ENCODE data around the gene ATAD1. TPM values are rescaled to one million over a fixed set of nuclear protein-coding genes. Genes with fewer than 3 reads are reported as not detected.

Gene ATAD1
- total RNA-seq, 1 experiment from 2014 or later, result 48.8 TPM

- ChIA-PET POLR2A (no interaction called here), CTCF (no interaction called here)
- Histone ChIP-seq H3K36me3 (ENCODE audit: control insufficient read depth, insufficient read depth, low read length) (no peaks in the 10 kb centered on the region), H3K4me3 (ENCODE audit: low read depth, low read length) (no peak overlapping the region), H3K4me1 (peaks cover 38% of the 10 kb centered on the region), H3K27me3 (replicated peaks; ENCODE audit: control insufficient read depth, insufficient read depth, low read length) (no peaks in the 10 kb centered on the region), H3K9me3 (no peaks in the 10 kb centered on the region)
- Mint-ChIP-seq H3K27ac (ENCODE audit: unreplicated experiment) (peak overlapping the region; percentile 32), H3K9me3 (ENCODE audit: unreplicated experiment) (no peaks in the 10 kb centered on the region), H3K4me1 (ENCODE audit: low read depth, unreplicated experiment) (peaks cover 23% of the 10 kb centered on the region), H3K4me3 (ENCODE audit: unreplicated experiment) (no peak overlapping the region), H3K27me3 (ENCODE audit: insufficient read depth, unreplicated experiment) (no peaks in the 10 kb centered on the region), H3K36me3 (ENCODE audit: insufficient read depth, unreplicated experiment) (peaks cover 7% of the 10 kb centered on the region)
- DNase-seq, result no peak
- TF ChIP-seq, protein P1, sequence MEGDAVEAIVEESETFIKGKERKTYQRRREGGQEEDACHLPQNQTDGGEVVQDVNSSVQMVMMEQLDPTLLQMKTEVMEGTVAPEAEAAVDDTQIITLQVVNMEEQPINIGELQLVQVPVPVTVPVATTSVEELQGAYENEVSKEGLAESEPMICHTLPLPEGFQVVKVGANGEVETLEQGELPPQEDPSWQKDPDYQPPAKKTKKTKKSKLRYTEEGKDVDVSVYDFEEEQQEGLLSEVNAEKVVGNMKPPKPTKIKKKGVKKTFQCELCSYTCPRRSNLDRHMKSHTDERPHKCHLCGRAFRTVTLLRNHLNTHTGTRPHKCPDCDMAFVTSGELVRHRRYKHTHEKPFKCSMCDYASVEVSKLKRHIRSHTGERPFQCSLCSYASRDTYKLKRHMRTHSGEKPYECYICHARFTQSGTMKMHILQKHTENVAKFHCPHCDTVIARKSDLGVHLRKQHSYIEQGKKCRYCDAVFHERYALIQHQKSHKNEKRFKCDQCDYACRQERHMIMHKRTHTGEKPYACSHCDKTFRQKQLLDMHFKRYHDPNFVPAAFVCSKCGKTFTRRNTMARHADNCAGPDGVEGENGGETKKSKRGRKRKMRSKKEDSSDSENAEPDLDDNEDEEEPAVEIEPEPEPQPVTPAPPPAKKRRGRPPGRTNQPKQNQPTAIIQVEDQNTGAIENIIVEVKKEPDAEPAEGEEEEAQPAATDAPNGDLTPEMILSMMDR (IDR thresholded peaks at IDR 0.05; ENCODE audit: insufficient read depth in 1 of 2, low read depth in 1 of 2, low read length in 1 of 2, severe bottlenecking in 1 of 2, unreplicated experiment in 1 of 2), result no peak
- intact Hi-C loops (cut with micrococcal nuclease; ENCODE audit: unreplicated experiment), result loop anchor here (2.0 kb wide), 1 partner anchor 19 kb away; the partner anchor contains the start of genes KLLN and PTEN
- BruUV-seq (replicated peaks), result no TSS peak
Observed at GRCh38 chr10:87843714-87844113, 25.7 kb upstream of the ATAD1 start.

GRCh38 chr10:87842776-87843497 is 24.9 kb upstream of the ATAD1 start:
- Histone ChIP-seq H3K9me3 (no peaks in the 10 kb centered on the region), H3K4me3 (ENCODE audit: low read depth, low read length) (no peak overlapping the region), H3K4me1 (peaks cover 38% of the 10 kb centered on the region), H3K27me3 (replicated peaks; ENCODE audit: control insufficient read depth, insufficient read depth, low read length) (no peaks in the 10 kb centered on the region), H3K36me3 (ENCODE audit: control insufficient read depth, insufficient read depth, low read length) (no peaks in the 10 kb centered on the region)
- Mint-ChIP-seq H3K4me1 (ENCODE audit: low read depth, unreplicated experiment) (peaks cover 23% of the 10 kb centered on the region), H3K27me3 (ENCODE audit: insufficient read depth, unreplicated experiment) (no peaks in the 10 kb centered on the region), H3K9me3 (ENCODE audit: unreplicated experiment) (no peaks in the 10 kb centered on the region), H3K4me3 (ENCODE audit: unreplicated experiment) (peak overlapping the region; percentile 52), H3K27ac (ENCODE audit: unreplicated experiment) (peak overlapping the region; percentile 93), H3K36me3 (ENCODE audit: insufficient read depth, unreplicated experiment) (peaks cover 7% of the 10 kb centered on the region)
- TF ChIP-seq, protein P1 (IDR thresholded peaks at IDR 0.05; ENCODE audit: insufficient read depth in 1 of 2, low read depth in 1 of 2, low read length in 1 of 2, severe bottlenecking in 1 of 2, unreplicated experiment in 1 of 2), result no peak
- BruUV-seq (replicated peaks), result no TSS peak
- intact Hi-C loops (cut with micrococcal nuclease; ENCODE audit: unreplicated experiment), result loop anchor here (1.0 to 2.0 kb wide), 3 partner anchors 20 to 41 kb away; partner anchors contain the start of genes ATAD1, KLLN and PTEN
- ChIA-PET POLR2A (interaction anchor here (0.7 to 2.0 kb wide), 3 partner anchors 19 to 237 kb away, joined by 4 to 10 read pairs (median 4); partner anchors contain the start of gene ATAD1), CTCF (interaction anchor here (0.7 to 1.0 kb wide), 2 partner anchors 13 to 702 kb away, joined by 3 read pairs; no protein-coding TSS in a partner anchor)
- DNase-seq, result no peak

- H3K4me3 ChIP-seq (ENCODE audit: low read depth, low read length), result no peak overlapping the region
- H3K9me3 ChIP-seq, result no peaks in the 10 kb centered on the region
- TF ChIP-seq, protein P1 (IDR thresholded peaks at IDR 0.05; ENCODE audit: insufficient read depth in 1 of 2, low read depth in 1 of 2, low read length in 1 of 2, severe bottlenecking in 1 of 2, unreplicated experiment in 1 of 2), result no peak
- ChIA-PET POLR2A (interaction anchor here (0.7 to 2.0 kb wide), 3 partner anchors 20 to 237 kb away, joined by 4 to 10 read pairs (median 4); partner anchors contain the start of gene ATAD1), CTCF (interaction anchor here (0.7 to 1.0 kb wide), 3 partner anchors 10 to 703 kb away, joined by 3 read pairs; no protein-coding TSS in a partner anchor)
- no peaks in the 10 kb centered on the region for H3K9me3 Mint-ChIP-seq (ENCODE audit: unreplicated experiment)
- peaks cover 38% of the 10 kb centered on the region for H3K4me1 ChIP-seq
- peaks cover 23% of the 10 kb centered on the region for H3K4me1 Mint-ChIP-seq (ENCODE audit: low read depth, unreplicated experiment)
- peaks cover 7% of the 10 kb centered on the region for H3K36me3 Mint-ChIP-seq (ENCODE audit: insufficient read depth, unreplicated experiment)
- peak overlapping the region; percentile 93 for H3K27ac Mint-ChIP-seq (ENCODE audit: unreplicated experiment)
- no TSS peak for BruUV-seq (replicated peaks)
- peak overlapping the region; percentile 52 for H3K4me3 Mint-ChIP-seq (ENCODE audit: unreplicated experiment)
- DNase-seq, result peak; percentile 84 to 90
- no peaks in the 10 kb centered on the region for H3K27me3 Mint-ChIP-seq (ENCODE audit: insufficient read depth, unreplicated experiment)
- no peaks in the 10 kb centered on the region for H3K36me3 ChIP-seq (ENCODE audit: control insufficient read depth, insufficient read depth, low read length)
- H3K27me3 ChIP-seq (replicated peaks; ENCODE audit: control insufficient read depth, insufficient read depth, low read length), result no peaks in the 10 kb centered on the region
- intact Hi-C loops (cut with micrococcal nuclease; ENCODE audit: unreplicated experiment), result loop anchor here (1.0 to 2.0 kb wide), 3 partner anchors 21 to 40 kb away; partner anchors contain the start of genes ATAD1, KLLN and PTEN
Observed at GRCh38 chr10:87842220-87842641, 24.2 kb upstream of the ATAD1 start.
